ENCODE results near the gene FOXP2.

DNA sequence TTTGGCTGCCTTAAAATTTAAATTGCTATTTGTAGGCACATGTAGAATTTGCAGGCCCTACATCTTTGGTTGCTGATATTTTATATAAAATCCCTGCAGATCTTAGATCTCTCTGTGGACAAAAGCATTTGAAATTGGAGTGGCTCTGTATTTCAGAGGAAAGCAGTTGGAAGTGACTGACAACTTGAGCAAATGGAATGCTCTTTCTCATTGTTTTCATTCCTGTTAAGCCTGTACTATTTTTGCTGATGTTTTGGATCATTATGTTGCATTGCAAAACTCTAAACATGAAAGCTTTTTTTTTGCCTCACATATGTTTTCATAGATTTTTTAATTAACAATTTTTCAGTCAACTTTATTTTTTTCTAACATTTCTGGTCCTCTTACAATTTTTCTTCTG is 256.1 kb downstream of the FOXP2 start:
- TF ChIP-seq POLR2A (IDR thresholded peaks at IDR 0.05) (no peak), CTCF (IDR thresholded peaks at IDR 0.05) (no peak)
